HEK293 (cell line): ENCODE results near the gene PIK3C2G.

Experiments used
- BCL11A ChIP-seq: fragments of 450-650 bp; formaldehyde crosslinking; IDR thresholded peaks from 2 replicates; pipeline ENCODE4 v1.5.1; 2016; ENCODE audit warnings: low read depth, missing biosample characterization, missing genetic modification characterization
- ZFP41 ChIP-seq: fragments of 450-650 bp; formaldehyde crosslinking; IDR thresholded peaks from 2 replicates; pipeline ENCODE4 v1.5.1; 2016; ENCODE audit warnings: missing biosample characterization, missing genetic modification characterization, borderline replicate concordance
- ZNF23 ChIP-seq: fragments of 450-650 bp; formaldehyde crosslinking; IDR thresholded peaks from 2 replicates; pipeline ENCODE4 v1.5.1; 2016; ENCODE audit warnings: missing biosample characterization, missing genetic modification characterization, borderline replicate concordance
- ZNF274 ChIP-seq, 2 experiments: fragments of 200-500 bp in 1 of 2; fragments of 450-650 bp in 1 of 2; sonication (Bioruptor generic) in 1 of 2; formaldehyde crosslinking in 1 of 2; IDR thresholded peaks; 2 replicates each; pipeline versions ENCODE4 v1.5.1 to v1.6.1; 2014 to 2016; ENCODE audit warnings: borderline replicate concordance in 1 of 2, inconsistent platforms in 1 of 2, low read length in 1 of 2, missing biosample characterization in 1 of 2, missing genetic modification characterization in 1 of 2
- ZNF610 ChIP-seq: fragments of 450-650 bp; formaldehyde crosslinking; IDR thresholded peaks from 2 replicates; pipeline ENCODE4 v1.5.1; 2016; ENCODE audit warnings: missing biosample characterization, missing genetic modification characterization, borderline replicate concordance
- ZNF777 ChIP-seq: fragments of 450-650 bp; formaldehyde crosslinking; IDR thresholded peaks from 2 replicates; pipeline ENCODE4 v1.5.1; 2017; ENCODE audit warnings: missing biosample characterization, missing genetic modification characterization, borderline replicate concordance
- TF ChIP-seq, protein P1 (sequence below): fragments of 450-650 bp; formaldehyde crosslinking; IDR thresholded peaks from 2 replicates; pipeline ENCODE4 v1.5.1; 2016; ENCODE audit warnings: missing biosample characterization, missing genetic modification characterization

- TF ChIP-seq ZNF610 (tag by site-specific recombination) (no peak), ZNF23 (no peak), ZNF274 (IDR thresholded peaks at IDR 0.05; ENCODE audit: low read length) (no peak), ZNF274 (tag by site-specific recombination; IDR thresholded peaks at IDR 0.05; ENCODE audit: borderline replicate concordance) (no peak), ZFP41 (tag by site-specific recombination) (no peak), ZNF777 (tag by site-specific recombination) (no peak), BCL11A (tag by site-specific recombination) (no peak)
- TF ChIP-seq, protein P1, sequence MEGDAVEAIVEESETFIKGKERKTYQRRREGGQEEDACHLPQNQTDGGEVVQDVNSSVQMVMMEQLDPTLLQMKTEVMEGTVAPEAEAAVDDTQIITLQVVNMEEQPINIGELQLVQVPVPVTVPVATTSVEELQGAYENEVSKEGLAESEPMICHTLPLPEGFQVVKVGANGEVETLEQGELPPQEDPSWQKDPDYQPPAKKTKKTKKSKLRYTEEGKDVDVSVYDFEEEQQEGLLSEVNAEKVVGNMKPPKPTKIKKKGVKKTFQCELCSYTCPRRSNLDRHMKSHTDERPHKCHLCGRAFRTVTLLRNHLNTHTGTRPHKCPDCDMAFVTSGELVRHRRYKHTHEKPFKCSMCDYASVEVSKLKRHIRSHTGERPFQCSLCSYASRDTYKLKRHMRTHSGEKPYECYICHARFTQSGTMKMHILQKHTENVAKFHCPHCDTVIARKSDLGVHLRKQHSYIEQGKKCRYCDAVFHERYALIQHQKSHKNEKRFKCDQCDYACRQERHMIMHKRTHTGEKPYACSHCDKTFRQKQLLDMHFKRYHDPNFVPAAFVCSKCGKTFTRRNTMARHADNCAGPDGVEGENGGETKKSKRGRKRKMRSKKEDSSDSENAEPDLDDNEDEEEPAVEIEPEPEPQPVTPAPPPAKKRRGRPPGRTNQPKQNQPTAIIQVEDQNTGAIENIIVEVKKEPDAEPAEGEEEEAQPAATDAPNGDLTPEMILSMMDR (tag by site-specific recombination) = no peak
Measured at GRCh38 chr12:18658179-18658578, 396.9 kb downstream of the PIK3C2G start.
